MM.1S (cell line): ENCODE measurements around the gene TNFSF13B.

Source experiments
- EZH2 ChIP-seq: fragments of 300-600 bp; sonication (generic); optimal IDR thresholded peaks from 2 replicates; pipeline ENCODE3; 2017; ENCODE audit warnings: low read depth, mild to moderate bottlenecking, antibody characterized with exemption, low read length, mixed read lengths
- EZH2phosphoT487 ChIP-seq: fragments of 300-600 bp; sonication (generic); IDR thresholded peaks from 2 replicates; pipeline ENCODE4 v1.6.1; 2018; ENCODE audit warnings: antibody characterized with exemption, low read length
- TF ChIP-seq, protein P1 (sequence below): fragments of 300-600 bp; sonication (generic); IDR thresholded peaks from 2 replicates; pipeline ENCODE4 v1.5.1; 2016; ENCODE audit warnings: antibody characterized with exemption, low read length, mixed read lengths

GRCh38 chr13:108326309-108326708, 56.8 kb downstream of the TNFSF13B start:
- TF ChIP-seq, protein P1, sequence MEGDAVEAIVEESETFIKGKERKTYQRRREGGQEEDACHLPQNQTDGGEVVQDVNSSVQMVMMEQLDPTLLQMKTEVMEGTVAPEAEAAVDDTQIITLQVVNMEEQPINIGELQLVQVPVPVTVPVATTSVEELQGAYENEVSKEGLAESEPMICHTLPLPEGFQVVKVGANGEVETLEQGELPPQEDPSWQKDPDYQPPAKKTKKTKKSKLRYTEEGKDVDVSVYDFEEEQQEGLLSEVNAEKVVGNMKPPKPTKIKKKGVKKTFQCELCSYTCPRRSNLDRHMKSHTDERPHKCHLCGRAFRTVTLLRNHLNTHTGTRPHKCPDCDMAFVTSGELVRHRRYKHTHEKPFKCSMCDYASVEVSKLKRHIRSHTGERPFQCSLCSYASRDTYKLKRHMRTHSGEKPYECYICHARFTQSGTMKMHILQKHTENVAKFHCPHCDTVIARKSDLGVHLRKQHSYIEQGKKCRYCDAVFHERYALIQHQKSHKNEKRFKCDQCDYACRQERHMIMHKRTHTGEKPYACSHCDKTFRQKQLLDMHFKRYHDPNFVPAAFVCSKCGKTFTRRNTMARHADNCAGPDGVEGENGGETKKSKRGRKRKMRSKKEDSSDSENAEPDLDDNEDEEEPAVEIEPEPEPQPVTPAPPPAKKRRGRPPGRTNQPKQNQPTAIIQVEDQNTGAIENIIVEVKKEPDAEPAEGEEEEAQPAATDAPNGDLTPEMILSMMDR = no peak
- no peak for TF ChIP-seq EZH2phosphoT487
- TF ChIP-seq EZH2 = no peak
